Gastrocnemius medialis (tissue), 4 donors: ENCODE results near the gene MIB1. TPM values are rescaled to one million over a fixed set of nuclear protein-coding genes. Genes with fewer than 3 reads are reported as not detected.

Source experiments
- ATAC-seq, 2 donors: fragments of 150-250 bp; one replicate each; pipeline ENCODE4 v1.9.1; 2016
- DNase-seq, 2 donors: peaks; one replicate each; pipeline ENCODE4 v3.0.0-alpha.2; 2019
- H3K27ac ChIP-seq, 4 donors: fragments of 200-600 bp; sonication (generic); 1 replicate in 1 of 4; 2 replicates in 3 of 4; pipeline ENCODE4 v1.5.1; 2016 to 2018; ENCODE audit warnings: mild to moderate bottlenecking in 2 of 4, moderate library complexity in 1 of 4
- H3K27me3 ChIP-seq, 3 donors: fragments of 200-600 bp; sonication (generic) in 2 of 3; 1 replicate in 1 of 3; 2 replicates in 2 of 3; pipeline versions ENCODE4 v1.5.1 to v1.6.0; 2016 to 2019; ENCODE audit warnings: mild to moderate bottlenecking in 1 of 3, moderate library complexity in 1 of 3
- H3K36me3 ChIP-seq, 2 donors: fragments of 200-600 bp; sonication (generic) in 1 of 2; one replicate each; pipeline ENCODE4 v1.5.1; 2017 to 2018
- H3K4me1 ChIP-seq, 2 donors: fragments of 200-600 bp; sonication (generic) in 1 of 2; one replicate each; pipeline ENCODE4 v1.5.1; 2016 to 2017; ENCODE audit warnings: mild to moderate bottlenecking in 2 of 2
- H3K4me3 ChIP-seq, 4 donors: fragments of 200-600 bp; sonication (generic) in 3 of 4; 1 replicate in 1 of 4; 2 replicates in 3 of 4; pipeline ENCODE4 v1.5.1; 2016 to 2019; ENCODE audit warnings: mild to moderate bottlenecking in 2 of 4
- H3K9me3 ChIP-seq, 3 donors: fragments of 200-600 bp; sonication (generic) in 2 of 3; 1 replicate in 1 of 3; 2 replicates in 2 of 3; pipeline ENCODE4 v1.5.1; 2016 to 2019
- POLR2A ChIP-seq, 2 donors: fragments of 450-650 bp; IDR thresholded peaks; one replicate each; pipeline ENCODE4 v1.6.1; 2017; ENCODE audit warnings: antibody characterized with exemption in 2 of 2, mild to moderate bottlenecking in 2 of 2, moderate library complexity in 2 of 2
- in situ Hi-C, 4 donors: fragments of 200-750 bp; cut with MboI; loops; one replicate each; pipeline versions ENCODE4 v1.15.0 to v1.8.0; 2017; ENCODE audit warnings: low sequenced_read_pairs in 4 of 4
- intact Hi-C: fragments of 100-400 bp; cut with DNase I; formaldehyde crosslinking; loops from one replicate; pipeline ENCODE4 v1.15.1; 2023; ENCODE audit warnings: low total_unique reads
- total RNA-seq, 4 donors: library from RNA; depleted of rRNA; stranded (reverse); fragments of >200 nt; gene quantifications; one replicate each; pipeline versions ENCODE4 v1.1.0 to v1.2.3, GENCODE V29; 2016
- TF ChIP-seq, protein P1 (sequence below), 5 experiments: fragments of 450-650 bp in 3 of 5; fragments of 200-600 bp in 2 of 5; sonication (generic) in 2 of 5; IDR thresholded peaks in 4 of 5; conservative IDR thresholded peaks in 1 of 5; 1 replicate in 4 of 5; 2 replicates in 1 of 5; pipeline ENCODE4 v1.5.1; 2016 to 2019; ENCODE audit warnings: antibody characterized with exemption in 5 of 5, mild to moderate bottlenecking in 3 of 5, moderate library complexity in 3 of 5

Gene MIB1
- total RNA-seq, 4 donors from 2014 or later = 16.4 to 22.3 (median 21.6) TPM

DNA sequence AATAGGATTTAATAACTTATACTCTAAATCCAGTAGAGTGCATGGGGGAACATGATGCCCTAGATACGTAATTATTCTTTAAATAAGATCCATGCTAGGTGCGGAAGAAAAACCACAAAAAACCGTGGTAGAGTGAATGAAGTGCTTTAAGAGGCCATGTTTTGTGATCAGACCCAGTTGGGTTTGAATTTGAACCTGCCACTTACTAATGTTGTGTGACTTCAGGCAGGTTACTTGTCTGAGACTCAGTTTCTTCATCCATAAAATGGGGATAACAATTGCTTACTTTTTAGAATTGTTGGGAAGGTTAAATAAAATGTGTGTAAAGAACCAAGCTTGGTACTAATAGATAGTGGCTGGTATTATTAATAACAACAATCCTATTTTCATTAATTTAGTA, 17.2 kb downstream of the MIB1 start:
- TF ChIP-seq POLR2A (IDR thresholded peaks at IDR 0.05) = no peak
- TF ChIP-seq, protein P1, sequence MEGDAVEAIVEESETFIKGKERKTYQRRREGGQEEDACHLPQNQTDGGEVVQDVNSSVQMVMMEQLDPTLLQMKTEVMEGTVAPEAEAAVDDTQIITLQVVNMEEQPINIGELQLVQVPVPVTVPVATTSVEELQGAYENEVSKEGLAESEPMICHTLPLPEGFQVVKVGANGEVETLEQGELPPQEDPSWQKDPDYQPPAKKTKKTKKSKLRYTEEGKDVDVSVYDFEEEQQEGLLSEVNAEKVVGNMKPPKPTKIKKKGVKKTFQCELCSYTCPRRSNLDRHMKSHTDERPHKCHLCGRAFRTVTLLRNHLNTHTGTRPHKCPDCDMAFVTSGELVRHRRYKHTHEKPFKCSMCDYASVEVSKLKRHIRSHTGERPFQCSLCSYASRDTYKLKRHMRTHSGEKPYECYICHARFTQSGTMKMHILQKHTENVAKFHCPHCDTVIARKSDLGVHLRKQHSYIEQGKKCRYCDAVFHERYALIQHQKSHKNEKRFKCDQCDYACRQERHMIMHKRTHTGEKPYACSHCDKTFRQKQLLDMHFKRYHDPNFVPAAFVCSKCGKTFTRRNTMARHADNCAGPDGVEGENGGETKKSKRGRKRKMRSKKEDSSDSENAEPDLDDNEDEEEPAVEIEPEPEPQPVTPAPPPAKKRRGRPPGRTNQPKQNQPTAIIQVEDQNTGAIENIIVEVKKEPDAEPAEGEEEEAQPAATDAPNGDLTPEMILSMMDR (IDR thresholded peaks at IDR 0.05 in 4 of 5, conservative IDR thresholded peaks at IDR 0.05 in 1 of 5) = no peak
- in situ Hi-C loops = no loop called here
- intact Hi-C loops = no loop called here
- no peak overlapping the region for H3K27ac ChIP-seq
- DNase-seq (no peak), ATAC-seq (no peak)
- H3K9me3 ChIP-seq = no peaks in the 10 kb centered on the region
- no peaks in the 10 kb centered on the region for H3K36me3 ChIP-seq
- H3K27me3 ChIP-seq = no peaks in the 10 kb centered on the region
- H3K4me3 ChIP-seq = no peak overlapping the region
- H3K4me1 ChIP-seq = peaks cover 13 to 23% of the 10 kb centered on the region in 2 donors

DNA sequence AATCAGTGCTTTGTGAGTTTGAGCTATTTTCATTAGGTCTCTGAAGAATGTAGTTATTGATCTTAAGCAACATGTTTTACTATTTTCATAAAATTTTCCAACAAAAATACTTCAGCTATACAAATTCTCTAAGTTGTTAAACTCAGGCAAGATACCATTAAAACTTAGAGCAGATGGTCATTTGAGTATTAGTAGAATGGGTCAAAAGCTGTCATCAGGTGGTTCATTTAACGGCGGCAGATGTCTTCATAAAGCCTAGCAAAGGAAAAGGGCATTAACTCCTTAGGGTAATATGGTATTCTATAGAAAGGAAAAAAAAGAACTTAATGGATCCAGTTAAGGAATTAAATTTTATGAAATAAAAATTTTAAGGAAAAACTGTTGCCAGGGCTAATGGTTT, 19.2 kb downstream of the MIB1 start:
- intact Hi-C loops (no loop called here), in situ Hi-C loops (no loop called here)
- Histone ChIP-seq H3K36me3 (no peaks in the 10 kb centered on the region), H3K9me3 (no peaks in the 10 kb centered on the region), H3K27ac (no peak overlapping the region), H3K27me3 (no peaks in the 10 kb centered on the region), H3K4me1 (peaks cover 13 to 37% of the 10 kb centered on the region in 2 donors), H3K4me3 (no peak overlapping the region)
- DNase-seq (no peak), ATAC-seq (no peak)
- TF ChIP-seq POLR2A (IDR thresholded peaks at IDR 0.05) = no peak
- TF ChIP-seq, protein P1 (IDR thresholded peaks at IDR 0.05 in 4 of 5, conservative IDR thresholded peaks at IDR 0.05 in 1 of 5) = no peak

DNA sequence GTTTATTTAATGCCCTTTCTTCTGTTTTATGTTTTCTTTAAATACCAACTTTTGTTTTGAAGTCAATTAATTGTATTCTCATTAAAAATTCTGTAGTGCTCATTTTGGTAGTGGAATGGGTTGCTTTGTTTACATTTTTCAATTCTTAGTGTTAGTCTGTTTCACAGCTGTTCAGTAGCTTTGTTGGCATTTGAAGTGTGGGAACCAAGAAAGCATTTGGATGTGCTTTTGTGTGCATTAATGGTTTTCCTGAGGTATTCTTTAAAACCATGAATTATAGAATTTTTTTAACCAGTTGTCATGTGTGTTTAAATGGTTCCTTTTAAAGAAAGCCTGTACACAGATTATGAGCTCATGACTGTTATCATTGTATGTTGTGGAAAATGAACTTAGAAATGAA, 19.7 kb downstream of the MIB1 start:
- Histone ChIP-seq H3K9me3 (no peaks in the 10 kb centered on the region), H3K4me3 (no peak overlapping the region), H3K4me1 (peaks cover 13 to 37% of the 10 kb centered on the region in 2 donors), H3K36me3 (no peaks in the 10 kb centered on the region), H3K27me3 (no peaks in the 10 kb centered on the region), H3K27ac (no peak overlapping the region)
- in situ Hi-C loops = no loop called here
- intact Hi-C loops = no loop called here
- DNase-seq = no peak
- TF ChIP-seq POLR2A (IDR thresholded peaks at IDR 0.05) = no peak
- ATAC-seq = no peak

DNA sequence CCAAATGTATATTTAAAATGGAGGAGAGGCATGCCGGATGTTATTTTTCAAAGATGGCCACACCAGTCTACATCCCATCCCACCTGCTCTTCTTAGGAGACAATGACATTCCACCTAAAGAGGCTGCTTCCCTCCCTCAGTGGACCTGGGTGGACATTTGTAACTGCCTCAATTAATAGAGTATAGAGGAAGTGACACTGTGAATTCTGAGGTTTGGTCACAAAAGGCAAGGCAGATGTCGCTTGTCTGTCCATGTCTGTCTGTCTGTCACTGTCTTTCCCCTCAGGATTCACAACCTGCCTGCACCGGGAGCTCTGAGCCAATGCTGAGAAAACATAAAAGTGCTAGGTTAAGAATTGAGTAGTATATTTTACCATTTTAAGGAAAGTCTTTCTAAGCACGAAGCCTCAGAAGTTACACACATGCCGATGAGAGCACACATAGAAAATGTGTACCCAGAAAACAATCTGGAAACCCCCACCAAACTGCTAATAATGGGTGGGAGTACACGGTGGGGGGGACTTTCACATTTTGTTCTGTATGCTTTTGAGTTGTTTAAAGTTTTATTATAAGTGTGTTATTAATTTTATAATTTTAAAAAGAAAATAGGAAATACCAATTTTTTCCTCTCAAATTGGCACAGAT, 21.0 kb downstream of the MIB1 start:
- in situ Hi-C loops = no loop called here

DNA sequence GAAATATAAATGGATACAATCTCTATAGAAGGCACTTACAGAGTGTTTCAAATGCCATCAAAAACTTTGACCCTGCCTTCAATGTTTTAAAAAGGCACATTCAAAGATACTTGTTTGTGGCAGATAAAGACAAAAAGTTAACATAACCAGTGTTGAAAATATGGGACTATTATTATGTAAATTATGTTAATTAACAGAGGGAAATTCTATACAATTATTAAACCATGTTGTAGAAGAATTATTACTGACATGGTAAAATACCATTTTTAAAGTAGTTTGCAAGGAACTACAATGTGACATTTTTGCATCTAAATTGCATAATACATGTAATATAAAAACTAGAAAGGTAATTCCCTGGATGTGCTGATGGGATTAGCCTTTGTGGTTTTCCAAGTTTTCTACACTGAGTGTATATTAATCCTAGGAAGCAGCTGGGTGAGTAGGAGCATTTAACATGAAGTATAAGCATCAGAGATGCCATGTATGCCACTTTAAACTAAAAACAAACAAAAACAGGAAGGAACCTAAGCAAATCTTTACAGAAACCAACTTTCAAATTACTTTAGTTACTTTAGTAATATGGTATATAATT, 21.7 kb downstream of the MIB1 start:
- intact Hi-C loops = no loop called here
- TF ChIP-seq, protein P1 (IDR thresholded peaks at IDR 0.05 in 4 of 5, conservative IDR thresholded peaks at IDR 0.05 in 1 of 5) = no peak
- TF ChIP-seq POLR2A (IDR thresholded peaks at IDR 0.05) = no peak
- H3K4me1 ChIP-seq = peaks cover 13 to 37% of the 10 kb centered on the region in 2 donors
- H3K4me3 ChIP-seq = no peak overlapping the region
- ATAC-seq (no peak), DNase-seq (no peak)
- H3K36me3 ChIP-seq = peaks cover 0 to 4% of the 10 kb centered on the region in 2 donors
- no peaks in the 10 kb centered on the region for H3K9me3 ChIP-seq
- no peaks in the 10 kb centered on the region for H3K27me3 ChIP-seq
- in situ Hi-C loops = no loop called here
- H3K27ac ChIP-seq = no peak overlapping the region

More for the DNA sequence above, 21.0 kb downstream of the MIB1 start:
- Histone ChIP-seq H3K27me3 (no peaks in the 10 kb centered on the region), H3K4me1 (peaks cover 13 to 37% of the 10 kb centered on the region in 2 donors), H3K27ac (no peak overlapping the region), H3K36me3 (no peaks in the 10 kb centered on the region), H3K9me3 (no peaks in the 10 kb centered on the region), H3K4me3 (no peak overlapping the region)
- DNase-seq = no peak
- ATAC-seq = no peak
- intact Hi-C loops = no loop called here
- no peak for TF ChIP-seq POLR2A (IDR thresholded peaks at IDR 0.05)
- TF ChIP-seq, protein P1 (IDR thresholded peaks at IDR 0.05 in 4 of 5, conservative IDR thresholded peaks at IDR 0.05 in 1 of 5) = no peak
